MCF 10A (cell line): Measurements from ENCODE around the gene SLC38A8. TPM values are rescaled to one million over a fixed set of nuclear protein-coding genes. Genes with fewer than 3 reads are reported as not detected.

Experiments
- BruUV-seq: library from RNA; stranded (reverse); fragments of 400-500 nt; replicated peaks from 2 replicates; lab custom pipeline; 2021; lab: Mats Ljungman, UMichigan
- CTCF ChIA-PET: fragments of 300-600 bp; sonication (Branson Sonifier 250); formaldehyde crosslinking; extraction: SDS; loops from one replicate; lab custom pipeline; 2021; ENCODE audit warnings: antibody characterized with exemption, inconsistent platforms; lab: Yijun Ruan, JAX
- POLR2A ChIA-PET: fragments of 300-600, 350-650 bp; sonication (Branson Sonifier 250); formaldehyde crosslinking; extraction: SDS; loops from one replicate; lab custom pipeline; 2020; ENCODE audit warnings: antibody characterized with exemption, inconsistent platforms; lab: Yijun Ruan, JAX
- DNase-seq: peaks from one replicate; pipeline ENCODE4 v3.0.0-alpha.2; 2018; ENCODE audit not compliant: unreplicated experiment
- H3K27ac Mint-ChIP-seq: one replicate; pipeline ENCODE4 v1.8.0; 2022; ENCODE audit warnings: mild to moderate bottlenecking, low read depth, mixed read lengths; ENCODE audit not compliant: unreplicated experiment
- H3K27me3 Mint-ChIP-seq: one replicate; pipeline ENCODE4 v1.8.0; 2022; ENCODE audit warnings: mixed read lengths; ENCODE audit not compliant: insufficient read depth, unreplicated experiment
- H3K36me3 Mint-ChIP-seq: one replicate; pipeline ENCODE4 v1.8.0; 2022; ENCODE audit warnings: mild to moderate bottlenecking, moderate library complexity, mixed read lengths; ENCODE audit not compliant: insufficient read depth, unreplicated experiment
- H3K4me1 Mint-ChIP-seq: one replicate; pipeline ENCODE4 v1.8.0; 2022; ENCODE audit warnings: mixed read lengths; ENCODE audit not compliant: insufficient read depth, unreplicated experiment
- H3K4me3 Mint-ChIP-seq: one replicate; pipeline ENCODE4 v1.8.0; 2022; ENCODE audit warnings: mild to moderate bottlenecking, moderate library complexity, mixed read lengths; ENCODE audit not compliant: unreplicated experiment
- H3K9me3 Mint-ChIP-seq: one replicate; pipeline ENCODE4 v1.8.0; 2022; ENCODE audit warnings: mixed read lengths; ENCODE audit not compliant: unreplicated experiment
- CTCF ChIP-seq: fragments of 200-600 bp; IDR thresholded peaks from one replicate; pipeline ENCODE4 v1.8.0; 2022; ENCODE audit warnings: antibody characterized with exemption, mild to moderate bottlenecking; ENCODE audit not compliant: unreplicated experiment
- intact Hi-C: fragments of 100-400 bp; cut with micrococcal nuclease; formaldehyde crosslinking; loops from 2 replicates; pipeline ENCODE4 v1.14.1; 2022
- total RNA-seq: library from RNA; stranded (reverse); gene quantifications from 2 replicates; pipeline ENCODE4 v1.2.3, GENCODE V29; 2022

SLC38A8 gene
- total RNA-seq, 1 experiment from 2014 or later: not detected

- peaks cover 19% of the 10 kb centered on the region for H3K27me3 Mint-ChIP-seq
- POLR2A ChIA-PET: interaction anchor here (0.7 kb wide), 1 partner anchor 88 kb away, joined by 3 read pairs; no protein-coding TSS in a partner anchor
- peak overlapping the region; percentile 65 for H3K4me3 Mint-ChIP-seq
- peaks cover 7% of the 10 kb centered on the region for H3K36me3 Mint-ChIP-seq
- H3K27ac Mint-ChIP-seq: no peak overlapping the region
- no peak for TF ChIP-seq CTCF
- no peak for DNase-seq
- no peaks in the 10 kb centered on the region for H3K9me3 Mint-ChIP-seq
- BruUV-seq: no TSS peak
- CTCF ChIA-PET: interaction anchor here (0.6 to 3.3 kb wide), 14 partner anchors 12 to 309 kb away, joined by 3 to 18 read pairs (median 4); partner anchors contain the start of genes OSGIN1 and SLC38A8
- peaks cover 6% of the 10 kb centered on the region for H3K4me1 Mint-ChIP-seq
- intact Hi-C loops: no loop called here
These were observed 72.7 kb downstream of the SLC38A8 start for GRCh38 chr16:83969771-83970429.

GRCh38 chr16:83968891-83969649 lies 73.5 kb downstream of the SLC38A8 start:
- intact Hi-C loops: loop anchor here (1.0 kb wide), 1 partner anchor 96 kb away; no protein-coding TSS in a partner anchor
- CTCF ChIA-PET: interaction anchor here (0.6 to 3.3 kb wide), 10 partner anchors 11 to 310 kb away, joined by 3 to 18 read pairs (median 4); partner anchors contain the start of gene SLC38A8
- H3K27me3 Mint-ChIP-seq: peaks cover 11% of the 10 kb centered on the region
- peaks cover 6% of the 10 kb centered on the region for H3K4me1 Mint-ChIP-seq
- DNase-seq: no peak
- H3K36me3 Mint-ChIP-seq: peaks cover 7% of the 10 kb centered on the region
- TF ChIP-seq CTCF: no peak
- peak overlapping the region; percentile 65 for H3K4me3 Mint-ChIP-seq
- no peaks in the 10 kb centered on the region for H3K9me3 Mint-ChIP-seq
- no TSS peak for BruUV-seq
- POLR2A ChIA-PET: interaction anchor here (0.7 kb wide), 1 partner anchor 87 kb away, joined by 3 read pairs; no protein-coding TSS in a partner anchor
- no peak overlapping the region for H3K27ac Mint-ChIP-seq

GRCh38 chr16:83968306-83968851 lies 74.2 kb downstream of the SLC38A8 start:
- intact Hi-C loops: loop anchor here (1.0 kb wide), 1 partner anchor 97 kb away; no protein-coding TSS in a partner anchor
- no peaks in the 10 kb centered on the region for H3K9me3 Mint-ChIP-seq
- H3K27ac Mint-ChIP-seq: no peak overlapping the region
- no TSS peak for BruUV-seq
- ChIA-PET CTCF (no interaction called here), POLR2A (no interaction called here)
- peaks cover 6% of the 10 kb centered on the region for H3K4me1 Mint-ChIP-seq
- H3K4me3 Mint-ChIP-seq: peak overlapping the region; percentile 69
- no peak for TF ChIP-seq CTCF
- DNase-seq: no peak
- H3K27me3 Mint-ChIP-seq: peaks cover 10% of the 10 kb centered on the region
- peaks cover 7% of the 10 kb centered on the region for H3K36me3 Mint-ChIP-seq
